HEK293 (cell line): ENCODE results near the gene ITPR2.

ENCODE experiments used
- CTCF ChIA-PET: fragments of 350-600 bp; formaldehyde crosslinking; extraction: SDS; loops from one replicate; lab custom pipeline; 2021; ENCODE audit warnings: antibody characterized with exemption; lab: Yijun Ruan, JAX
- POLR2A ChIA-PET: fragments of 300-600 bp; formaldehyde crosslinking; extraction: SDS; loops from one replicate; lab custom pipeline; 2020; ENCODE audit warnings: antibody characterized with exemption, inconsistent platforms; lab: Yijun Ruan, JAX
- H3K27ac ChIP-seq: fragments of 200-500 bp; sonication (Bioruptor generic); 2 replicates; pipeline ENCODE4 v1.5.1; 2014; ENCODE audit warnings: low read depth, low read length, control low read depth, inconsistent platforms; ENCODE audit errors: extremely low read depth
- H3K36me3 ChIP-seq, 2 experiments: fragments of 200-500 bp in 1 of 2; sonication (Bioruptor generic) in 1 of 2; 1 replicate in 1 of 2; 2 replicates in 1 of 2; pipeline ENCODE4 v1.5.1; 2014 to 2017; ENCODE audit warnings: inconsistent platforms in 2 of 2, low read length in 2 of 2; ENCODE audit not compliant: control insufficient read depth in 2 of 2, insufficient read depth in 1 of 2
- H3K4me1 ChIP-seq: fragments of 200-500 bp; sonication (Bioruptor generic); 2 replicates; pipeline ENCODE4 v1.5.1; 2014; ENCODE audit warnings: mild to moderate bottlenecking, low read length, inconsistent platforms; ENCODE audit not compliant: control insufficient read depth, insufficient read depth
- H3K4me3 ChIP-seq: 2 replicates; pipeline ENCODE4 v1.5.1; 2011; ENCODE audit warnings: low read depth, mild to moderate bottlenecking, control low read depth, low read length, moderate library complexity
- H3K9me3 ChIP-seq: fragments of 200-500 bp; sonication (Bioruptor generic); 2 replicates; pipeline ENCODE4 v1.5.1; 2014; ENCODE audit warnings: low read depth, low read length, inconsistent platforms; ENCODE audit not compliant: control insufficient read depth, insufficient read depth
- AEBP2 ChIP-seq: fragments of 450-650 bp; formaldehyde crosslinking; IDR thresholded peaks from 2 replicates; pipeline ENCODE4 v1.5.1; 2016; ENCODE audit warnings: missing biosample characterization, missing genetic modification characterization, borderline replicate concordance
- EGR2 ChIP-seq: fragments of 450-650 bp; formaldehyde crosslinking; IDR thresholded peaks from 2 replicates; pipeline ENCODE4 v1.5.1; 2016; ENCODE audit warnings: low read depth, missing biosample characterization, missing genetic modification characterization
- GLIS1 ChIP-seq: fragments of 450-650 bp; formaldehyde crosslinking; IDR thresholded peaks from 2 replicates; pipeline ENCODE4 v1.5.1; 2016; ENCODE audit warnings: missing biosample characterization, missing genetic modification characterization
- HIC1 ChIP-seq: fragments of 450-650 bp; formaldehyde crosslinking; IDR thresholded peaks from 2 replicates; pipeline ENCODE4 v1.5.1; 2016; ENCODE audit warnings: missing biosample characterization, missing genetic modification characterization
- KLF17 ChIP-seq: fragments of 450-650 bp; formaldehyde crosslinking; IDR thresholded peaks from 2 replicates; pipeline ENCODE4 v1.5.1; 2016; ENCODE audit warnings: missing biosample characterization, missing genetic modification characterization
- MYNN ChIP-seq: fragments of 450-650 bp; formaldehyde crosslinking; IDR thresholded peaks from 2 replicates; pipeline ENCODE4 v1.5.1; 2016; ENCODE audit warnings: missing biosample characterization, missing genetic modification characterization, borderline replicate concordance
- RBAK ChIP-seq: fragments of 450-650 bp; formaldehyde crosslinking; IDR thresholded peaks from 2 replicates; pipeline ENCODE4 v1.5.1; 2016; ENCODE audit warnings: missing biosample characterization, missing genetic modification characterization
- SP7 ChIP-seq: fragments of 450-650 bp; formaldehyde crosslinking; IDR thresholded peaks from 2 replicates; pipeline ENCODE4 v1.5.1; 2016; ENCODE audit warnings: missing biosample characterization, missing genetic modification characterization
- ZBTB44 ChIP-seq: fragments of 450-650 bp; IDR thresholded peaks from 2 replicates; pipeline ENCODE4 v1.5.1; 2018; ENCODE audit warnings: missing biosample characterization, mild to moderate bottlenecking, missing genetic modification characterization
- ZBTB48 ChIP-seq: fragments of 450-650 bp; formaldehyde crosslinking; IDR thresholded peaks from 2 replicates; pipeline ENCODE4 v1.5.1; 2016; ENCODE audit warnings: missing biosample characterization, missing genetic modification characterization
- ZFHX2 ChIP-seq: fragments of 450-650 bp; formaldehyde crosslinking; conservative IDR thresholded peaks from 2 replicates; pipeline ENCODE4 v1.5.1; 2016; ENCODE audit warnings: missing biosample characterization, missing genetic modification characterization
- ZIC2 ChIP-seq: fragments of 450-650 bp; formaldehyde crosslinking; IDR thresholded peaks from 2 replicates; pipeline ENCODE4 v1.5.1; 2016; ENCODE audit warnings: missing biosample characterization, missing genetic modification characterization
- ZNF10 ChIP-seq: fragments of 450-650 bp; formaldehyde crosslinking; IDR thresholded peaks from 2 replicates; pipeline ENCODE4 v1.5.1; 2017; ENCODE audit warnings: missing biosample characterization, missing genetic modification characterization
- ZNF19 ChIP-seq: fragments of 450-650 bp; formaldehyde crosslinking; IDR thresholded peaks from 2 replicates; pipeline ENCODE4; 2016; ENCODE audit warnings: missing biosample characterization, missing genetic modification characterization, low read depth
- ZNF274 ChIP-seq, 2 experiments: fragments of 200-500 bp in 1 of 2; fragments of 450-650 bp in 1 of 2; sonication (Bioruptor generic) in 1 of 2; formaldehyde crosslinking in 1 of 2; IDR thresholded peaks; 2 replicates each; pipeline versions ENCODE4 v1.5.1 to v1.6.1; 2014 to 2016; ENCODE audit warnings: borderline replicate concordance in 1 of 2, inconsistent platforms in 1 of 2, low read length in 1 of 2, missing biosample characterization in 1 of 2, missing genetic modification characterization in 1 of 2
- ZNF398 ChIP-seq: fragments of 450-650 bp; formaldehyde crosslinking; IDR thresholded peaks from 2 replicates; pipeline ENCODE4 v1.5.1; 2017; ENCODE audit warnings: missing biosample characterization, missing genetic modification characterization
- ZNF404 ChIP-seq: fragments of 450-650 bp; formaldehyde crosslinking; IDR thresholded peaks from 2 replicates; pipeline ENCODE4 v1.5.1; 2017; ENCODE audit warnings: missing biosample characterization, missing genetic modification characterization
- ZNF449 ChIP-seq: fragments of 450-650 bp; formaldehyde crosslinking; IDR thresholded peaks from 2 replicates; pipeline ENCODE4 v1.5.1; 2017; ENCODE audit warnings: missing biosample characterization, mild to moderate bottlenecking, missing genetic modification characterization, moderate library complexity
- ZNF473 ChIP-seq: fragments of 450-650 bp; formaldehyde crosslinking; IDR thresholded peaks from 2 replicates; pipeline ENCODE4 v1.5.1; 2017; ENCODE audit warnings: missing biosample characterization, missing genetic modification characterization
- ZNF48 ChIP-seq: fragments of 450-650 bp; formaldehyde crosslinking; IDR thresholded peaks from 2 replicates; pipeline ENCODE4 v1.5.1; 2016; ENCODE audit warnings: missing biosample characterization, missing genetic modification characterization
- ZNF548 ChIP-seq: fragments of 450-650 bp; formaldehyde crosslinking; IDR thresholded peaks from 2 replicates; pipeline ENCODE4 v1.5.1; 2016; ENCODE audit warnings: missing biosample characterization, missing genetic modification characterization
- ZNF561 ChIP-seq: fragments of 450-650 bp; IDR thresholded peaks from 2 replicates; pipeline ENCODE4 v1.5.1; 2018; ENCODE audit warnings: missing biosample characterization, missing genetic modification characterization, borderline replicate concordance
- ZNF768 ChIP-seq: fragments of 450-650 bp; formaldehyde crosslinking; IDR thresholded peaks from 2 replicates; pipeline ENCODE4 v1.5.1; 2018; ENCODE audit warnings: missing biosample characterization, mild to moderate bottlenecking, missing genetic modification characterization
- ZNF777 ChIP-seq: fragments of 450-650 bp; formaldehyde crosslinking; IDR thresholded peaks from 2 replicates; pipeline ENCODE4 v1.5.1; 2017; ENCODE audit warnings: missing biosample characterization, missing genetic modification characterization, borderline replicate concordance

Gene ITPR2

GRCh38 chr12:26340649-26341048 lies 492.3 kb downstream of the ITPR2 start:
- ChIA-PET CTCF (no interaction called here), POLR2A (no interaction called here)
- H3K36me3 ChIP-seq, result no peaks in the 10 kb centered on the region
- no peaks in the 10 kb centered on the region for H3K9me3 ChIP-seq
- TF ChIP-seq ZNF449 (tag by site-specific recombination) (no peak), ZFHX2 (peak; percentile 99), ZBTB44 (tag by site-specific recombination) (no peak), EGR2 (tag by site-specific recombination) (peak; percentile 98), GLIS1 (peak; percentile 35; the same call in 1 of the 2 replicates), ZNF10 (tag by site-specific recombination) (no peak), ZNF398 (0 out of 2 replicates have a peak, but pooled peaks have one; percentile 26), ZNF19 (no peak), ZNF548 (tag by site-specific recombination) (no peak), SP7 (no peak), ZIC2 (tag by site-specific recombination) (0 out of 2 replicates have a peak, but pooled peaks have one; percentile 23), ZBTB48 (tag by site-specific recombination) (no peak), ZNF473 (tag by site-specific recombination) (no peak), ZNF274 (IDR thresholded peaks at IDR 0.05; ENCODE audit: low read length) (no peak), ZNF274 (tag by site-specific recombination; IDR thresholded peaks at IDR 0.05; ENCODE audit: borderline replicate concordance) (no peak)
- H3K4me3 ChIP-seq, result no peak overlapping the region
- H3K27ac ChIP-seq, result no peak overlapping the region
- peaks cover 8% of the 10 kb centered on the region; the same call in 1 of the 2 replicates for H3K4me1 ChIP-seq

- ChIA-PET CTCF (no interaction called here), POLR2A (no interaction called here)
- H3K27ac ChIP-seq, result no peak overlapping the region
- H3K4me1 ChIP-seq, result peaks cover 8% of the 10 kb centered on the region; the same call in 1 of the 2 replicates
- no peaks in the 10 kb centered on the region for H3K9me3 ChIP-seq
- no peaks in the 10 kb centered on the region for H3K36me3 ChIP-seq
- no peak overlapping the region for H3K4me3 ChIP-seq
- TF ChIP-seq ZNF473 (tag by site-specific recombination) (no peak), ZNF561 (tag by site-specific recombination) (no peak), AEBP2 (no peak), KLF17 (tag by site-specific recombination) (no peak), ZNF48 (tag by site-specific recombination) (no peak), ZNF777 (no peak), RBAK (no peak), MYNN (tag by site-specific recombination) (no peak), ZNF404 (tag by site-specific recombination) (no peak), HIC1 (no peak), ZNF768 (tag by site-specific recombination) (no peak)
Measured at GRCh38 chr12:26339976-26340375, 493.0 kb downstream of the ITPR2 start.
